IMR-90 (cell line): Measurements from ENCODE around the gene NLGN3. TPM values are rescaled to one million over a fixed set of nuclear protein-coding genes. Genes with fewer than 3 reads are reported as not detected.

ENCODE experiments used
- ATAC-seq: fragments of 200-7000 bp; cut with Tn5 transposase; 2 replicates; pipeline ENCODE4 v1.9.1; 2020; ENCODE audit warnings: low read depth, mild to moderate bottlenecking, moderate library complexity
- BruUV-seq: library from RNA; stranded (reverse); fragments of 400-500 nt; replicated peaks from 2 replicates; lab custom pipeline; 2021; lab: Mats Ljungman, UMichigan
- CTCF ChIA-PET: fragments of 300-600 bp; formaldehyde crosslinking; extraction: SDS; loops from one replicate; lab custom pipeline; 2021; ENCODE audit warnings: antibody characterized with exemption; lab: Yijun Ruan, JAX
- POLR2A ChIA-PET: fragments of 300-600 bp; sonication (Branson Sonifier 250); formaldehyde crosslinking; loops from one replicate; lab custom pipeline; 2022; ENCODE audit warnings: antibody characterized with exemption; ENCODE audit not compliant: unreplicated experiment; lab: Charles Lee
- DNase-seq: peaks from one replicate; pipeline ENCODE4 v3.0.0; 2013
- H2AFZ ChIP-seq: replicated peaks from 2 replicates; pipeline ENCODE3; 2013; ENCODE audit warnings: low read length, mild to moderate bottlenecking; ENCODE audit not compliant: poor library complexity
- H2AK5ac ChIP-seq: 2 replicates; pipeline ENCODE4 v1.6.1; 2013; ENCODE audit warnings: low read depth, low read length, inconsistent platforms
- H2AK9ac ChIP-seq: replicated peaks from 2 replicates; pipeline ENCODE3; 2013; ENCODE audit warnings: mild to moderate bottlenecking, low read depth, low read length, moderate library complexity; ENCODE audit not compliant: poor library complexity
- H2BK120ac ChIP-seq: 2 replicates; pipeline ENCODE4 v1.6.1; 2013; ENCODE audit warnings: low read depth, low read length, inconsistent platforms
- H2BK15ac ChIP-seq: 3 replicates; pipeline ENCODE4 v1.6.1; 2013; ENCODE audit warnings: low read depth, low read length, inconsistent platforms
- H2BK20ac ChIP-seq: 2 replicates; pipeline ENCODE4 v1.6.1; 2013; ENCODE audit warnings: low read depth, mild to moderate bottlenecking, inconsistent platforms, low read length, moderate library complexity
- H2BK5ac ChIP-seq: 2 replicates; pipeline ENCODE4 v1.6.1; 2013; ENCODE audit warnings: mild to moderate bottlenecking, low read depth, low read length, inconsistent platforms; ENCODE audit not compliant: poor library complexity, severe bottlenecking
- H3K14ac ChIP-seq: replicated peaks from 2 replicates; pipeline ENCODE4 v1.6.1; 2013; ENCODE audit warnings: low read depth, low read length, inconsistent platforms
- H3K18ac ChIP-seq: 2 replicates; pipeline ENCODE4 v1.6.1; 2013; ENCODE audit warnings: low read depth, low read length, control low read depth
- H3K23ac ChIP-seq: 2 replicates; pipeline ENCODE4 v1.6.1; 2013; ENCODE audit warnings: low read depth, low read length, inconsistent platforms
- H3K27ac ChIP-seq: 2 replicates; pipeline ENCODE4 v1.5.1; 2013; ENCODE audit warnings: mild to moderate bottlenecking, control low read depth, low read length; ENCODE audit not compliant: insufficient read depth
- H3K27me3 ChIP-seq: 2 replicates; pipeline ENCODE4 v1.6.1; 2013; ENCODE audit warnings: low read length; ENCODE audit not compliant: control insufficient read depth, insufficient read depth
- H3K36me3 ChIP-seq: 2 replicates; pipeline ENCODE4 v1.6.1; 2013; ENCODE audit warnings: low read length, mixed read lengths; ENCODE audit not compliant: control insufficient read depth, insufficient read depth
- H3K4ac ChIP-seq: 2 replicates; pipeline ENCODE4 v1.6.1; 2013; ENCODE audit warnings: low read depth, low read length, inconsistent platforms
- H3K4me1 ChIP-seq: 2 replicates; pipeline ENCODE4 v1.6.1; 2013; ENCODE audit warnings: low read length, mixed read lengths; ENCODE audit not compliant: control insufficient read depth, insufficient read depth
- H3K4me2 ChIP-seq: 2 replicates; pipeline ENCODE4 v1.6.1; 2013; ENCODE audit warnings: low read depth, mild to moderate bottlenecking, control low read depth, low read length, moderate library complexity
- H3K4me3 ChIP-seq: 2 replicates; pipeline ENCODE4 v1.5.1; 2013; ENCODE audit warnings: low read depth, mild to moderate bottlenecking, control low read depth, low read length, moderate library complexity; ENCODE audit not compliant: insufficient read depth
- H3K56ac ChIP-seq: 2 replicates; pipeline ENCODE4 v1.6.1; 2013; ENCODE audit warnings: low read length, inconsistent platforms; ENCODE audit not compliant: insufficient read depth; ENCODE audit errors: extremely low read depth
- H3K79me1 ChIP-seq, 2 experiments: 2 replicates each; pipeline ENCODE4 v1.6.1; 2013; ENCODE audit warnings: low read length in 2 of 2, inconsistent platforms in 1 of 2, low read depth in 1 of 2
- H3K9ac ChIP-seq: 2 replicates; pipeline ENCODE4 v1.6.1; 2013; ENCODE audit warnings: low read depth, low read length, control low read depth
- H3K9me1 ChIP-seq: 2 replicates; pipeline ENCODE4 v1.6.1; 2013; ENCODE audit warnings: low read length, inconsistent platforms; ENCODE audit not compliant: insufficient read depth
- H3K9me3 ChIP-seq: 2 replicates; pipeline ENCODE4 v1.6.1; 2013; ENCODE audit warnings: low read length; ENCODE audit not compliant: control insufficient read depth, insufficient read depth
- H4K20me1 ChIP-seq: 2 replicates; pipeline ENCODE4 v1.6.1; 2013; ENCODE audit warnings: low read length, inconsistent platforms; ENCODE audit not compliant: insufficient read depth
- H4K5ac ChIP-seq: 2 replicates; pipeline ENCODE4 v1.6.1; 2013; ENCODE audit warnings: mild to moderate bottlenecking, low read depth, low read length, control low read depth
- H4K8ac ChIP-seq, 2 experiments: 2 replicates each; pipeline ENCODE4 v1.6.1; 2013; ENCODE audit warnings: low read depth in 2 of 2, low read length in 2 of 2, control low read depth in 1 of 2, inconsistent platforms in 1 of 2
- H4K91ac ChIP-seq: 2 replicates; pipeline ENCODE4 v1.6.1; 2013; ENCODE audit warnings: low read depth, low read length, inconsistent platforms; ENCODE audit not compliant: insufficient read depth
- BHLHE40 ChIP-seq: fragments of 150-350 bp; IDR thresholded peaks from 2 replicates; pipeline ENCODE4 v1.6.1; 2016; ENCODE audit warnings: mild to moderate bottlenecking, low read depth, low read length
- CEBPB ChIP-seq: IDR thresholded peaks from 2 replicates; pipeline ENCODE4 v1.6.1; 2012; ENCODE audit warnings: low read depth, low read length, improper control_type of control experiment
- CHD1 ChIP-seq: IDR thresholded peaks from 2 replicates; pipeline ENCODE4 v1.6.1; 2012; ENCODE audit warnings: low read depth, low read length, improper control_type of control experiment
- CTCF ChIP-seq: conservative IDR thresholded peaks from 2 replicates; pipeline ENCODE4 v1.5.1; 2012; ENCODE audit warnings: mild to moderate bottlenecking, low read depth, low read length, improper control_type of control experiment
- ELK1 ChIP-seq: fragments of 150-350 bp; IDR thresholded peaks from 2 replicates; pipeline ENCODE4 v1.6.1; 2016; ENCODE audit warnings: low read depth, mild to moderate bottlenecking, low read length, moderate library complexity, borderline replicate concordance
- FOS ChIP-seq: fragments of 150-350 bp; IDR thresholded peaks from 2 replicates; pipeline ENCODE4 v1.6.1; 2016; ENCODE audit warnings: low read depth, low read length
- MAZ ChIP-seq: IDR thresholded peaks from 2 replicates; pipeline ENCODE4 v1.6.1; 2012; ENCODE audit warnings: low read depth, mild to moderate bottlenecking, low read length, improper control_type of control experiment, moderate library complexity, borderline replicate concordance
- MXI1 ChIP-seq: IDR thresholded peaks from 2 replicates; pipeline ENCODE4 v1.6.1; 2012; ENCODE audit warnings: low read depth, mild to moderate bottlenecking, low read length, moderate library complexity, borderline replicate concordance
- NFE2L2 ChIP-seq: fragments of 150-350 bp; IDR thresholded peaks from 2 replicates; pipeline ENCODE4 v1.6.1; 2016; ENCODE audit warnings: low read depth, mild to moderate bottlenecking, low read length
- POLR2A ChIP-seq: IDR thresholded peaks from 2 replicates; pipeline ENCODE4 v1.6.1; 2012; ENCODE audit warnings: mild to moderate bottlenecking, low read depth, low read length
- RCOR1 ChIP-seq: IDR thresholded peaks from 2 replicates; pipeline ENCODE4 v1.6.1; 2012; ENCODE audit warnings: mild to moderate bottlenecking, low read length, improper control_type of control experiment; ENCODE audit not compliant: insufficient replicate concordance
- USF2 ChIP-seq: fragments of 150-350 bp; IDR thresholded peaks from 2 replicates; pipeline ENCODE4 v1.6.1; 2017; ENCODE audit warnings: mild to moderate bottlenecking, antibody characterized with exemption, low read length, low read depth
- WGBS, 2 experiments: methylation state at CpG; one replicate each; pipeline versions ENCODE4 v1.1.5 to v1.1.7; 2013; ENCODE audit warnings: missing lambda C conversion rate in 2 of 2; ENCODE audit not compliant: insufficient read length in 1 of 2; ENCODE audit errors: extremely low coverage in 2 of 2; 5-methylcytosine and 5-hydroxymethylcytosine counted together
- dilution Hi-C: fragments of 300-500 bp; cut with HindIII; formaldehyde crosslinking; loops from one replicate; pipeline ENCODE4 v1.14.3; 2018; ENCODE audit warnings: low sequenced_read_pairs; ENCODE audit not compliant: unreplicated experiment
- in situ Hi-C: fragments of 300-500 bp; cut with MboI; formaldehyde crosslinking; loops from 3 replicates; pipeline ENCODE4 v1.14.3; 2019; ENCODE audit warnings: low sequenced_read_pairs, inconsistent platforms, mixed read lengths
- intact Hi-C: fragments of 100-400 bp; cut with micrococcal nuclease; formaldehyde crosslinking; loops from 2 replicates; pipeline ENCODE4 v1.10.0; 2022
- polyA plus RNA-seq, 3 experiments: library from polyadenylated mRNA; depleted of rRNA; stranded (reverse); fragments of >200 nt; gene quantifications; 2 replicates each; pipeline ENCODE4 v1.2.3, GENCODE V29; 2012; ENCODE audit warnings: low replicate concordance in 1 of 3
- total RNA-seq: library from RNA; depleted of rRNA; stranded (reverse); fragments of >200 nt; gene quantifications from 2 replicates; pipeline ENCODE4 v1.2.3, GENCODE V29; 2012

NLGN3 gene
- total and polyA plus RNA-seq, 2 of the 4 experiments (the other 2 are of a cell fraction), result 0.18 to 0.39 TPM

- Histone ChIP-seq H3K23ac (peak overlapping the region; percentile 64; the same call in 1 of the 2 replicates), H3K14ac (peak overlapping the region; percentile 90), H3K4me2 (peak overlapping the region; percentile 64), H3K27me3 (peaks cover 2% of the 10 kb centered on the region; the same call in 1 of the 2 replicates), H2AK5ac (no peak overlapping the region), H3K4me1 (peaks cover 4% of the 10 kb centered on the region; the same call in 1 of the 2 replicates), H2AFZ (peak overlapping the region; percentile 89), H4K91ac (peak overlapping the region; percentile 67), H2AK9ac (peak overlapping the region; percentile 59), H4K20me1 (no peaks in the 10 kb centered on the region; the same call in 1 of the 2 replicates), H2BK120ac (peak overlapping the region; percentile 75), H3K18ac (peak overlapping the region; percentile 73), H3K9me1 (no peaks in the 10 kb centered on the region; the same call in 1 of the 2 replicates), H3K9ac (peak overlapping the region; percentile 43), H3K4me3 (peak overlapping the region; percentile 41), H2BK5ac (peak overlapping the region; percentile 78), H4K5ac (peak overlapping the region; percentile 59), H2BK15ac (peak overlapping the region; percentile 5; the same call in 1 of the 3 replicates), H3K56ac (peak overlapping the region; percentile 22), H2BK20ac (peak overlapping the region; percentile 14; the same call in 1 of the 2 replicates), H3K79me1 (no peaks in the 10 kb centered on the region), H4K8ac (peak overlapping the region; percentile 82 to 91), H3K36me3 (no peaks in the 10 kb centered on the region), H3K4ac (peak overlapping the region; percentile 94), H3K27ac (peak overlapping the region; percentile 82), H3K9me3 (no peaks in the 10 kb centered on the region)
- in situ Hi-C loops, result no loop called here
- ATAC-seq, result peak; percentile 88
- BruUV-seq, result no TSS peak
- POLR2A ChIA-PET, result interaction anchor here (0.6 to 1.0 kb wide), 2 partner anchors 10 to 184 kb away, joined by 3 read pairs; partner anchors contain the start of gene TAF1
- CTCF ChIA-PET, result interaction anchor here (0.6 kb wide), 2 partner anchors 693 to 751 kb away, joined by 3 to 4 read pairs; no protein-coding TSS in a partner anchor
- peak; percentile 96 for DNase-seq
- dilution Hi-C loops, result no loop called here
- intact Hi-C loops, result loop anchor here (1.0 to 2.0 kb wide), 3 partner anchors 73 to 184 kb away; partner anchors contain the start of genes TAF1 and ZMYM3
- WGBS, 2 experiments, result 32% methylated on average over 21 of the region's 42 CpGs; no CpG with 5 or more reads in 1 of the 2 experiments
- no peak for TF ChIP-seq CHD1
- TF ChIP-seq CTCF, result no peak
- TF ChIP-seq ELK1, result no peak
- TF ChIP-seq USF2, result peak; percentile 80
- peak; percentile 83 for TF ChIP-seq POLR2A
- peak; percentile 68 for TF ChIP-seq NFE2L2
- TF ChIP-seq MAZ, result peak; percentile 30; the same call in 1 of the 2 replicates
- TF ChIP-seq MXI1, result peak; percentile 58; the same call in 1 of the 2 replicates
- peak; percentile 93 for TF ChIP-seq FOS
- no peak for TF ChIP-seq BHLHE40
- no peak for TF ChIP-seq RCOR1
- 0 out of 2 replicates have a peak, but pooled peaks have one; percentile 35 for TF ChIP-seq CEBPB
Measured at GRCh38 chrX:71181910-71182799, 37.5 kb downstream of the NLGN3 start.
